ENCODE data around the gene SEMA6B.
"Not testable (repeated sequence)": the region's sequence is repeated elsewhere in the genome, so short reads cannot be mapped to it uniquely, and the experiment has no call there.

SEMA6B gene

GRCh38 chr19:4559569-4559968 lies at the start of gene SEMA6B:
SEMA6B (minus strand) TSS chr19:4559684; CDS start chr19:4558457, 1,227 bp downstream.
- DNase-seq, result no peak

DNA sequence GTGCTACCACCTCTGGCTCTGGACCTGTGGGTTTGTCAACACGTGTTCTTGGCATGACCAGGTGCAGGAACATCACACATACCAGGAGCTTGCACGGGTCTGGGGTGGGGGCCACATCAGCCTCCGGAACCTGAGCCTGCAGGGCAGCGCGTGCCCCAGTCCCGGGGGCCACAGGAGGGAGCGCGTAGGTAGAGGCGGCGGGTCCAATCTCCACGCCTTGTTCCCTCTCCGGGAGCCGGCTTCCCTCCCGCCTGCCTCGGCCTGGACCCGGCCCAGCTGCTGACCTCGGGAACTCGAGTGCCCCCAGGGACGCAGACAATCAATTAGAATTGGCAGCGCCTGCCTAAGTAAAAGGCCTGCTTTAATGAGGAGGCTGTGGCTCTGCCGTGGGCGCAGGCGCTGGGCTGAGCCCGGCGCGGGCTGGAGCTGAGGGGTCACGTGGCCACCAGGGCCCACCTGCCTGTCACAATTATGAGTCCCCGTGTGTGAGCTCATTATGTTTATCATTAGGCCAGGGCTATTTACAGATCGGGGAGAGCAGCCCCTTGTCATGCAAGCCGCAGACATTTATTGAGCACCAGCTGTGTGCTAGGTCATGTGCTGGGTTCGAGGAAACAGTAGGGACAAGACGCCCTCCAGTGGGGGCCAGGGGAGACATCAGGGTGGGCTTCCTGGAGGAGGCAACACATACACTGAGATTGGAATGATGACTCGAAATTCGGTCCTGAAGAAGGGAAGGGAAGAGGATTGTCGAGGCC lies 47.6 kb upstream of the SEMA6B start:
- peak; percentile 60 to 79 for DNase-seq

GRCh38 chr19:4606181-4606580 lies 46.7 kb upstream of the SEMA6B start:
- no peak for DNase-seq

DNA sequence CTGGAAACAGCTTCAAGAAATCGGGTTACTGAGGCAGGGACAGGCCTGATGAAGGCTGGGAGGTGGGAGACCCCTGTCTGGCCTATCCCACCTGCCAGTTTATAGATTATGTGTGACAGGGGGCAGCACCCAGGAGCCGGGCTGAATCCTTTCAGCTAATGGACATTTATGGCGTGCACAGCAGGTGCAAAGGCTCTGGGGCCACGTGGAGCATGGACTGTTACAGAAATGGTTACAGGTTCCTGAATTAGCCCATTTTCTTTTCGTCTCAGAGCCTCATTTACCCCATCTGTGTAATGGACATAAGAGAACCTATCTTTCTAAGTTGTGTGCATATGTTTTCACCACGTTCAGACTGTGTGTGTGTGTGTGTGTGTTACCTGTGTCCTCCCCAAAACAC lies 45.4 kb upstream of the SEMA6B start:
- no peak for DNase-seq

- no peak for DNase-seq
These were observed 43.4 kb upstream of the SEMA6B start for GRCh38 chr19:4602915-4603314.

- DNase-seq, result no peak
These were observed 42.8 kb upstream of the SEMA6B start for GRCh38 chr19:4602173-4602788.

- no peak for DNase-seq
These were observed 41.4 kb upstream of the SEMA6B start for GRCh38 chr19:4600893-4601292.

DNA sequence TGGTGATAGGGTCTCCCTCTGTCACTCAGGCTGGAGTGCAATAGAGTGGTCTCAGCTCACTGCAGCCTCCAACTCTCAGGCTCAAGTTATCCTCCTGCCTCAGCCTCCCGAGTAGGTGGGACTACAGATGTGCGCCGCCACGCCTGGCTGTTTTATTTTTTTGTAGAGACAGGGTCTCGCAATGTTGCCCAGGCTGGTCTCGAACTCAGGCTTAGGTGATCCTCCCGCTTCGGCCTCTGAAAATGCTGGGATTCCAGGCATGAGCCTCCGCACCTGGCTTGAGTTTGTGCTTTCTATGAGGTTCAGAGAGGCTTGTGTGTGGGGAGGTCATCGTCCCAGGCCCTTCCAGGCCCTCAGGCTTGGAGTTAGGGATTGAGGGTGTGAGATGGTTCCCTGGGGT lies 40.6 kb upstream of the SEMA6B start:
- DNase-seq, result no peak

GRCh38 chr19:4598712-4599111 lies 39.2 kb upstream of the SEMA6B start:
- DNase-seq, result no peak

DNA sequence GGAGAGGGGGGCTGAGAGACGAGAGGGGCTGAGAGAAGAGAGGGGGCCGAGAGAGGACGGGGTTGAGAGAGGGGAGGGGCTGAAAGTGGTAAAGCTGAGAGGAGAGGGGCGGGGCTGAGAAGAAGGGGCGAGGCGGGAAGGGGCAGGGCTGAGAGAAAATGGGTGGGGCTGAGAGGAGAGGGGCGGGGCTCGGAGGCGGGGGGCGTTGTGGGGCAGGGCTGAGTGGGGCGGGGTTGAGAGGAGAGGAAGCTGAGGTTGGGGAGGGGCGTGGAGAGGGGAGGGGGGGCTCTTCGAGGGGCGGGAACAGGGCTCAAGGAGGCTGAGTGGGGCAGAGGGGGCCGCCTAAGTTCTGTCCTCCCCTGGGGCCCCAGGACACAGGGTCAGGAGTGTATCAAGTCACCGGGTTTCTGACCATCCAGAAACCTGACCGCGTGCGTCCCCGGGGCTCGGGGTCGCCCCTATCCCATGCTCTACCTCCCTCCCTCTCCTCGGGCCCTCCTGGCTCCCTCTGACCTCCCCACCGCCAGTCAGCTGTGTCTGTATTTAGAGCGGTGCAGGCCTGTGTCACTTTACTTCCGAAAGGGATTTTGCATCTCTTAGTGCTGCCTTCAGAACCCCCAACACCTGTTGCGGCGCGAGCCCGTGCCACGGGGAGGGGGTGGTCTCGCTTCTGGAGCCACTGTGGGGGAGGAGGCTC lies 38.6 kb upstream of the SEMA6B start:
- no peak for DNase-seq

- DNase-seq, result no peak
These were observed 37.9 kb upstream of the SEMA6B start for GRCh38 chr19:4597278-4597974.

DNA sequence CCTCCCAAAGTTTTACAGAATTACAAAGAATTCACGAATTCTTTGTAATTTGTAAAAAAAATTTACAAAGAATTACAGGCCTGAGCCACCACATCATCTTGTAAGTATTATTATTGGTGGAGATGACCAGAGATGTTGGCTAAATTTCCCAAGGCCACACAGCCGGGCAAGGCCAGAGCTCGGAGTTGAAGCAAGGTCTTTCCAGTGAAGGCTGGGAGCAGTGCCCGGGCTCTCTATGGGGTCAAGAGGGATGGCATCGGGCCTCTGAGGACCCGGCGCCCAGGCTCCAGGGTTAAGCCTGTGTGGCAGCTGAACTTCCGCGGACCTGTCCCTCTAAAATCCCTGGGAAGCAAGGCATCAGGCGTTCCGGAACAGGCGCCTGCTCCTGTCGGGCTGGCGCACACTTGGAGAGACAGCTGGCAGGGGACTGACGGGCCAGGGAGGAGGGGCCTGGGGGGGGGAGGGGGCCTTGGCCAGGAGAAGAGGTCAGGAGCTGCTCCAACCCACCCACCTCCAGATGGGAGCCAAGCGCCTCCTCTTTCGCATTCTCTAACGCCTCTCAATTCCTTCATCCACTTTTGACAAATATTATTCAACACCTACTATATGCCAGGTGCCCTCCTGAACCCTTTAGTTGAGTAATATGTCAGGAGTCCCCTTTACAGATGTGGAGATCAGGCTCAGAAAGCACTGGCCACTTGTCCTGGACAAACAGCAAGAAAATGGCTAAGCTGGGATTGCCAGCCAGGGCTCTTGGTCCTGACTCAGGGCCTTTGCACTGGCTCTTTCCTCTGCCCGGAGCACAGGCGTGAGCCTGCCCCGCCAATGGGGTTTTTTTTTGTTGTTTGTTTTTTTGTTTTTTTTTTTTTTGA lies 36.8 kb upstream of the SEMA6B start:
- DNase-seq, result no peak

- not testable (repeated sequence) for DNase-seq
These were observed 35.7 kb upstream of the SEMA6B start for GRCh38 chr19:4595158-4595557.

DNA sequence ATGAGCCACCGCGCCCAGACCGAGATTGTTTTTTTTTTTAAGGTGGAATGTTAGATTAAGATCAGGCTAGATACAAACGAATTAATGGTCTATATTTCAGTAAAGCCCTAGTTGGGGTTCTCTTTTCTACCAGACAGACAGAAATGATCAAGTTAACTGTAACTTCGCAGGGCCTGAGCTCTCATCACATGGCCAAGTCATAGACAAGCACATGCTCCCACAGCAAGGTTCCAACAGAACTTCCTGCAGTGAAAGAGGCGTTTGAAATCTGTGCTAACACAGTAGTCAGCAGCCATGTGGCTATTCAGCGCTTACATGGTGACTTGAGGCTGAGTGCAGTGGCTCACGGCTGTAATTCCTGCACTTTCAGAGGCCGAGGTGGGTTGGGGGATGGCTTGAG lies 34.7 kb upstream of the SEMA6B start:
- DNase-seq, result no peak

GRCh38 chr19:4593409-4593851 lies 33.9 kb upstream of the SEMA6B start:
- no peak for DNase-seq

DNA sequence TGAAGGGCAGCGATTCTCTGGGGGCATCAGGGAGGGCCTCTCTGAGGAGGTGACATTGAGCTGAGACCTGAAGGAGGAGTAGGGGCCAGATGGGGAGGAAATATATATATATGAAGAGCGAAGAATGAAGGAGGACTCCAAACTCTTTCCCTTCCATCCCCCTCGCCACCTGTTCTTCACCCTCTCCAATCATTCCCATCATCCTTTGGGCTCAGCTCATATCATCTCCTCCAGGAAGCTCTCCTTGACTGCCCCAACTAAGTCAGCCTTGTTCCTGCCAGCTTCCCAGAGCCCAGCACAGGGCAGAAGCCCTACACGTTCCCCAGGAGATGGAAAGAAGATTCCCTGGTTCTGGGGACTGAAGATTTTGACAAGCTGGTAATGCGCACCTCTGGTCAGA lies 33.0 kb upstream of the SEMA6B start:
- DNase-seq, result no peak

DNA sequence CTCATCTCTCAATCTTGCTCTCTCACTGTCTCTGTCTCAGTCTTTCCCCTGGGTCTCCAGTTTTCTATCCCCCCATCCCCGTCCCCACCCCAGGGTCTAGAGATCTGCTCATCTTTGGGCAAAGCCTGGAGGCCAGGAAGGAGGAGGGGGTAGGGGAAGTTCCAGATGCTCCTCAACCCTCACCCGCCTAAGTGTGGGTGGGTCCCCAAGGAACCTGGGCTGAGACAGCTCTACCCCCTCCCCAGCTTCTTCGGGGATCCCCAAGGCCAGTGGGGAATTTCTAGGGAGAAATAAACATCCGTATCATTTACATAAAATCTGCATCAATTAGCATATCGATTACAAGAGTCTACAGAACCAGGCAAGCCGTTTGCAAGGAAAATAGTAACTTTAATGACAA lies 31.8 kb upstream of the SEMA6B start:
- DNase-seq, result no peak

DNA sequence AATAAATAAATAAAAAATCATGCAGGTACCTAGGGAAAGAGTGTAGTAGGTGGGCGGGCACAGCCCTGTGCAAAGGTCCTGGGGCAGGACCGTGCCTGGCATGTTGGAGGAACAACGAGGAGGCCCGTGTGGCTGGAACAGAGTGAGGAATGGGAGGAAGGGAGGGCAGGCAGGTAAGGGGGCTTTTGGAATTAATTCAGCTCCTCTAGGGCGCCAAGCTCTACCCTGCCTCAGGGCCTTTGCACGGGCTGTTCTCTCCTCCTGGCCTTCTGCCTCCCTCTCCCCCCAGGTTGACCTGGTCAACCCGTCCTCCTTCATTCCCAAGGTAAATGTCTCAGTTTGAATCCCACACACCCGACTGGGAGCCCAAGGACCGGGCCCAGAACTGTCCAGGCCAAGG lies 31.1 kb upstream of the SEMA6B start:
- DNase-seq, result no peak

GRCh38 chr19:4589579-4590410 lies 30.3 kb upstream of the SEMA6B start:
- peak; percentile 37 to 61 for DNase-seq

DNA sequence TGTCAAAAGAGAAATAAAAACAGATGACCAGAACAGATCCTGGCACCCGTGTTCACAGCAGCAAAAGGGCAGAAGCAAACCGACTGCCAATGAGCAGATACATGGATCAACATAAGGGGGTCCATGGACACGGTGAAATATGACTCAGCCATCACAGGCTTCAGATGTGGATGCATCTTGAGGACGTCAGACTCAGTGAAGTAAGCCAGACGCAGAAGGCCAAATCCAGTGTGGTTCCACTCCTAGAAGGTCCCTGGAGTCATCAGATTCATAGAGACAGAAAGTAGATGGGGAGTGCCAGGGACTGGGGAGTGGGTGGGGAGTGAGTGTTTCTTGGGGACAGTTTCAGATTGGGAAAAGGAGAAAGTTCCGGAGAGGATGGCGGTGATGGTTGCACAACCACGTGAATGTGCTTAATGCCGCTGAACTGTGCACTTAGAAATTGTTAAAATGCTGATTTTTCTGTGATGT lies 28.8 kb upstream of the SEMA6B start:
- no peak for DNase-seq

- no peak for DNase-seq
These were observed 28.0 kb upstream of the SEMA6B start for GRCh38 chr19:4587527-4587926.

All from SHP77 (cell line).